CD4-positive, alpha-beta T cell (primary cell): ENCODE measurements around the gene CAD. TPM values are rescaled to one million over a fixed set of nuclear protein-coding genes. Genes with fewer than 3 reads are reported as not detected.

ENCODE experiments used
- ATAC-seq: fragments of 200-7000 bp; cut with Tn5 transposase; one replicate; pipeline ENCODE4 v1.10.0; 2022; ENCODE audit warnings: mild to moderate bottlenecking; ENCODE audit not compliant: poor library complexity
- CTCF ChIA-PET: fragments of 350-600 bp; sonication (Branson Sonifier 250); formaldehyde crosslinking; loops from one replicate; lab custom pipeline; 2021; ENCODE audit warnings: antibody characterized with exemption, inconsistent platforms; lab: Charles Lee
- POLR2A ChIA-PET: fragments of 350-600 bp; sonication (Branson Sonifier 250); formaldehyde crosslinking; loops from one replicate; lab custom pipeline; 2021; ENCODE audit warnings: antibody characterized with exemption, inconsistent platforms; lab: Charles Lee
- DNase-seq, 14 experiments: peaks; one replicate each; pipeline ENCODE4 v3.0.0-alpha.2; 2013 to 2020; ENCODE audit warnings: mixed read lengths in 2 of 14
- H3K27ac ChIP-seq, 2 donors: one replicate each; pipeline versions ENCODE4 v1.5.1 to v1.7.0; 2013; ENCODE audit warnings: low read length in 2 of 2, low read depth in 1 of 2, mild to moderate bottlenecking in 1 of 2
- H3K27me3 ChIP-seq, 2 experiments: 1 replicate in 1 of 2; 2 replicates in 1 of 2; pipeline versions ENCODE4 v1.6.1 to v1.7.0; 2013; ENCODE audit warnings: low read length in 2 of 2, control low read depth in 1 of 2, mild to moderate bottlenecking in 1 of 2, moderate library complexity in 1 of 2; ENCODE audit not compliant: insufficient read depth in 2 of 2, control insufficient read depth in 1 of 2
- H3K36me3 ChIP-seq: one replicate; pipeline ENCODE4 v1.6.1; 2013; ENCODE audit warnings: low read length, control low read depth; ENCODE audit not compliant: insufficient read depth
- H3K4me1 ChIP-seq: one replicate; pipeline ENCODE4 v1.6.1; 2013; ENCODE audit warnings: low read length, control low read depth; ENCODE audit not compliant: insufficient read depth
- H3K4me3 ChIP-seq: one replicate; pipeline ENCODE4 v1.5.1; 2013; ENCODE audit warnings: mild to moderate bottlenecking, low read length, moderate library complexity
- H3K9me3 ChIP-seq, 2 experiments: 1 replicate in 1 of 2; 2 replicates in 1 of 2; pipeline versions ENCODE4 v1.6.1 to v1.7.0; 2013; ENCODE audit warnings: low read length in 2 of 2, mild to moderate bottlenecking in 2 of 2, control low read depth in 1 of 2, moderate library complexity in 1 of 2; ENCODE audit not compliant: control insufficient read depth in 1 of 2, insufficient read depth in 1 of 2
- H3K27ac Mint-ChIP-seq: one replicate; pipeline ENCODE4 v1.8.0; 2020; ENCODE audit warnings: mixed read lengths
- H3K27me3 Mint-ChIP-seq: one replicate; pipeline ENCODE4 v1.8.0; 2021; ENCODE audit warnings: mixed read lengths
- H3K36me3 Mint-ChIP-seq: one replicate; pipeline ENCODE4 v1.8.0; 2021; ENCODE audit warnings: low read depth, mixed read lengths
- H3K4me1 Mint-ChIP-seq: one replicate; pipeline ENCODE4 v1.8.0; 2021; ENCODE audit warnings: low read depth, mixed read lengths
- H3K4me3 Mint-ChIP-seq: one replicate; pipeline ENCODE4 v1.8.0; 2020; ENCODE audit warnings: mild to moderate bottlenecking, mixed read lengths
- H3K9me3 Mint-ChIP-seq: one replicate; pipeline ENCODE4 v1.8.0; 2020; ENCODE audit warnings: mixed read lengths
- CTCF ChIP-seq: fragments of 200-600 bp; IDR thresholded peaks from one replicate; pipeline ENCODE4 v1.8.0; 2022; ENCODE audit warnings: antibody characterized with exemption, mild to moderate bottlenecking
- intact Hi-C, 2 experiments: fragments of 100-400 bp; cut with DNase I in 1 of 2; cut with micrococcal nuclease in 1 of 2; formaldehyde crosslinking; loops; one replicate each; pipeline versions ENCODE4 v1.15.1 to v1.9.0; 2023 to 2025; cut with DNase I, micrococcal nuclease
- polyA plus RNA-seq, 2 donors: library from polyadenylated mRNA; unstranded; fragments of 120-200 nt; gene quantifications; one replicate each; pipeline ENCODE4 v1.2.1, GENCODE V29; 2013
- total RNA-seq, 174 experiments: library from RNA in 2 of 174; stranded (reverse) in 2 of 174; gene quantifications; one replicate each; pipeline ENCODE4 v1.2.3 and lab custom pipeline; 2021 to 2026

Gene CAD
- total RNA-seq (10 to 100 TPM; 20.0 to 20.3 TPM), total RNA-seq (lab: John Stamatoyannopoulos, UW) (31.5 to 556 (median 121) reads per million in 172 experiments)
- 22.0 TPM for polyA plus RNA-seq (2013, experiment 1 of 2)
- 26.1 TPM for polyA plus RNA-seq (2013, experiment 2 of 2)

- intact Hi-C loops, result loop anchor here (1.0 to 10.0 kb wide), 12 partner anchors 47 to 1343 kb away; partner anchors contain the start of genes ASXL2 (in 1 of the 2), CENPA (in 1 of the 2), FOSL2 (in 1 of the 2) and KHK (in 1 of the 2)
These were observed at the start of gene CAD for GRCh38 chr2:27217173-27218121. Gene CAD (plus strand): TSS chr2:27217369. CDS start chr2:27217552, 183 bp downstream.

DNA sequence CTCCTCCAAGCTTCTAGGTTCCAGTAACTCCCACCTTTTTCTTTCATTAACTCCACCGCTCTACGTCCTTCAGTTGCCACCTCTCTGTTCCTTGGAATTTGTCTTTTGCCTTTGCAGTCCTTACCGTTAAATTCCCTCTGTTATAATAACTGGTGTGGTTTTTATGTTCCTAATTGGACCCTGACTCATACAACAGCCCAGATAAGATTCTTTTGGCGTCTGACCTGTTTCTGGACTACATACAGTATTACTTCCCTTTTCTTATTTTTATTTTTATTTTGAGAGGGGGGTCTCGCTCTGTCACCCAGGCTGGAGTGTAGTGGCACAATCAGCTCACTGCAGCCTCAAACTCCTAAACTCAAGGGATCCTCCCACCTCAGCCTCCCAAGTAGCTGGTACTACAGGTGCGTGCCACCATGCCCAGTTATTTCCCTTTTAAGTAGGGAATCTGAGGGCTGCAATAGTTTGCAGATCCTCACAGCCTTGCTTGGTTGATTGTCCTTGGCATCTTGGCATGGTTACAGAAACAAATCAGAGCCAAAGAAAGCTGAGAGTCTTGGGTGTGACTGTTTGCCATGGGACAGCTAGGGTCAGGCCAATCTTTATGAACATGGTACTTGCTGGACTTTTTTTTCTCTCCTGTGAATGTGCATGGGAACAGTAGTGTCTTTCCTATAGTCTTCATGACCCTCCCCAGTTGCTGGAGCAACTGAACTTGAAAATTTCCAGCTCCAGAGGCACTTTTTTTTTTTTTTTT lies 46.4 kb upstream of the CAD start:
- no peaks in the 10 kb centered on the region for H3K9me3 ChIP-seq
- no peak for DNase-seq
- Mint-ChIP-seq H3K27me3 (peaks cover 16% of the 10 kb centered on the region), H3K4me3 (no peak overlapping the region), H3K9me3 (no peaks in the 10 kb centered on the region), H3K36me3 (no peaks in the 10 kb centered on the region), H3K27ac (no peak overlapping the region), H3K4me1 (peaks cover 4% of the 10 kb centered on the region)
- peaks cover 8% of the 10 kb centered on the region for H3K4me1 ChIP-seq
- no peak for TF ChIP-seq CTCF
- intact Hi-C loops, result loop anchor here (1.0 to 2.0 kb wide), 4 partner anchors 22 to 133 kb away; no protein-coding TSS in a partner anchor
- peaks cover 3 to 5% of the 10 kb centered on the region in 2 experiments for H3K27me3 ChIP-seq
- no peak overlapping the region for H3K27ac ChIP-seq
- H3K4me3 ChIP-seq, result no peak overlapping the region
- H3K36me3 ChIP-seq, result no peaks in the 10 kb centered on the region
- no peak for ATAC-seq
- POLR2A ChIA-PET, result no interaction called here
- CTCF ChIA-PET, result interaction anchor here (0.7 to 1.6 kb wide), 12 partner anchors 7 to 210 kb away, joined by 3 to 14 read pairs (median 4); partner anchors contain the start of gene PREB

More at GRCh38 chr2:27217173-27218121, at the start of gene CAD:
- Histone ChIP-seq H3K4me3 (peak within 1 kb of the TSS; percentile 87), H3K4me1 (peaks cover 31% of the 10 kb centered on the region), H3K27me3 (no peaks in the 10 kb centered on the region), H3K27ac (peak within 1 kb of the TSS; percentile 67 to 75), H3K36me3 (peaks cover 17% of the 10 kb centered on the region), H3K9me3 (no peaks in the 10 kb centered on the region)
- DNase-seq, result peak; percentile 75 to 94 (median 84)
- CTCF ChIA-PET, result interaction anchor here (1.1 to 1.6 kb wide), 2 partner anchors 26 to 46 kb away, joined by 3 read pairs; no protein-coding TSS in a partner anchor
- POLR2A ChIA-PET, result no interaction called here
- H3K27me3 Mint-ChIP-seq, result no peaks in the 10 kb centered on the region
- peak within 1 kb of the TSS; percentile 98 for H3K4me3 Mint-ChIP-seq
- TF ChIP-seq CTCF, result no peak
- peaks cover 65% of the 10 kb centered on the region for H3K36me3 Mint-ChIP-seq
- H3K27ac Mint-ChIP-seq, result peak within 1 kb of the TSS; percentile 93
- peak; percentile 74 for ATAC-seq
- H3K9me3 Mint-ChIP-seq, result no peaks in the 10 kb centered on the region
- H3K4me1 Mint-ChIP-seq, result peaks cover 46% of the 10 kb centered on the region

GRCh38 chr2:27171351-27171848 lies 45.8 kb upstream of the CAD start:
- peaks cover 4% of the 10 kb centered on the region for H3K4me1 Mint-ChIP-seq
- H3K27me3 Mint-ChIP-seq, result peaks cover 23% of the 10 kb centered on the region
- no peak overlapping the region for H3K27ac Mint-ChIP-seq

More at GRCh38 chr2:27171351-27171848, 45.8 kb upstream of the CAD start:
- H3K36me3 Mint-ChIP-seq, result no peaks in the 10 kb centered on the region
- Histone ChIP-seq H3K4me1 (peaks cover 8% of the 10 kb centered on the region), H3K27ac (no peak overlapping the region), H3K36me3 (no peaks in the 10 kb centered on the region), H3K9me3 (no peaks in the 10 kb centered on the region), H3K27me3 (peaks cover 3 to 5% of the 10 kb centered on the region in 2 experiments), H3K4me3 (no peak overlapping the region)
- intact Hi-C loops, result loop anchor here (2.0 kb wide), 2 partner anchors 21 to 109 kb away; no protein-coding TSS in a partner anchor
- H3K9me3 Mint-ChIP-seq, result no peaks in the 10 kb centered on the region
- H3K4me3 Mint-ChIP-seq, result no peak overlapping the region
- DNase-seq (no peak), ATAC-seq (no peak)
- TF ChIP-seq CTCF, result no peak
- POLR2A ChIA-PET, result no interaction called here
- CTCF ChIA-PET, result interaction anchor here (0.7 to 0.8 kb wide), 2 partner anchors 70 to 211 kb away, joined by 3 read pairs; no protein-coding TSS in a partner anchor
